BE2C (cell line): Measurements from ENCODE around the gene METTL15.
"Not testable (repeated sequence)": the region's sequence is repeated elsewhere in the genome, so short reads cannot be mapped to it uniquely, and the experiment has no call there.

Experiments used
- DNase-seq: peaks from one replicate; pipeline ENCODE4 v3.0.0-alpha.2; 2020
- H3K27me3 ChIP-seq: fragments of 250-450 bp; sonication (Bioruptor Pico); 2 replicates; pipeline ENCODE4 v1.5.1; 2020; ENCODE audit warnings: mild to moderate bottlenecking
- H3K36me3 ChIP-seq: fragments of 250-450 bp; sonication (Bioruptor Pico); 2 replicates; pipeline ENCODE4 v1.5.1; 2020; ENCODE audit warnings: mild to moderate bottlenecking
- H3K4me1 ChIP-seq: fragments of 250-450 bp; sonication (Bioruptor Pico); 2 replicates; pipeline ENCODE4 v1.5.1; 2020
- H3K4me3 ChIP-seq: 2 replicates; pipeline ENCODE4 v1.5.1; 2011; ENCODE audit warnings: low read depth, low read length
- H3K9me3 ChIP-seq: fragments of 250-450 bp; sonication (Bioruptor Pico); 2 replicates; pipeline ENCODE4 v1.5.1; 2020
- TF ChIP-seq, protein P1 (sequence below): IDR thresholded peaks from 2 replicates; pipeline ENCODE4 v1.5.1; 2012; ENCODE audit warnings: mild to moderate bottlenecking, low read depth, low read length

METTL15 gene

GRCh38 chr11:28168718-28169117 is 60.5 kb downstream of the METTL15 start:
- Histone ChIP-seq H3K4me3 (no peak overlapping the region), H3K36me3 (no peaks in the 10 kb centered on the region), H3K27me3 (no peaks in the 10 kb centered on the region), H3K4me1 (no peaks in the 10 kb centered on the region), H3K9me3 (no peaks in the 10 kb centered on the region)
- no peak for DNase-seq
- TF ChIP-seq, protein P1, sequence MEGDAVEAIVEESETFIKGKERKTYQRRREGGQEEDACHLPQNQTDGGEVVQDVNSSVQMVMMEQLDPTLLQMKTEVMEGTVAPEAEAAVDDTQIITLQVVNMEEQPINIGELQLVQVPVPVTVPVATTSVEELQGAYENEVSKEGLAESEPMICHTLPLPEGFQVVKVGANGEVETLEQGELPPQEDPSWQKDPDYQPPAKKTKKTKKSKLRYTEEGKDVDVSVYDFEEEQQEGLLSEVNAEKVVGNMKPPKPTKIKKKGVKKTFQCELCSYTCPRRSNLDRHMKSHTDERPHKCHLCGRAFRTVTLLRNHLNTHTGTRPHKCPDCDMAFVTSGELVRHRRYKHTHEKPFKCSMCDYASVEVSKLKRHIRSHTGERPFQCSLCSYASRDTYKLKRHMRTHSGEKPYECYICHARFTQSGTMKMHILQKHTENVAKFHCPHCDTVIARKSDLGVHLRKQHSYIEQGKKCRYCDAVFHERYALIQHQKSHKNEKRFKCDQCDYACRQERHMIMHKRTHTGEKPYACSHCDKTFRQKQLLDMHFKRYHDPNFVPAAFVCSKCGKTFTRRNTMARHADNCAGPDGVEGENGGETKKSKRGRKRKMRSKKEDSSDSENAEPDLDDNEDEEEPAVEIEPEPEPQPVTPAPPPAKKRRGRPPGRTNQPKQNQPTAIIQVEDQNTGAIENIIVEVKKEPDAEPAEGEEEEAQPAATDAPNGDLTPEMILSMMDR = no peak

DNA sequence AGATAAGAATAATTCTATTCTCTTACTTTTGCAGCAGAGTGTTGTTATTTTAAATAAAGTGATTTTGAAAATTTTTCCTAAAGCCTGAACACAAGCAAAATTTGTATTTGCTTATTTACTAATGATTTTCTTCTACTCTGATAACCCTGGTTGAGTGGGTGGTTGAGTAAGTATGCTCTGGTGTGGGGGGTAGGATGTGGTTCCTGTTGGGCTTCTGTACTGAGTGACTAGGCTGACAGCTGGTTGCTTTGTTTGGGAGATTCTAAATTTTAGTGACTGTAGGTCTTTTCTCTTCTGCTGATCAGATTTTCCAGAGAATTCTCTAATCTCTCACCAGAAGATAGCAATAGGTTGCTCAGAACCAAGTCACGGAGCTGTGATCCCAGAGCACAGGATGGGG is 61.6 kb downstream of the METTL15 start:
- no peaks in the 10 kb centered on the region for H3K4me1 ChIP-seq
- H3K4me3 ChIP-seq = no peak overlapping the region
- TF ChIP-seq, protein P1 = no peak
- H3K36me3 ChIP-seq = no peaks in the 10 kb centered on the region
- no peaks in the 10 kb centered on the region for H3K9me3 ChIP-seq
- no peaks in the 10 kb centered on the region for H3K27me3 ChIP-seq
- no peak for DNase-seq

DNA sequence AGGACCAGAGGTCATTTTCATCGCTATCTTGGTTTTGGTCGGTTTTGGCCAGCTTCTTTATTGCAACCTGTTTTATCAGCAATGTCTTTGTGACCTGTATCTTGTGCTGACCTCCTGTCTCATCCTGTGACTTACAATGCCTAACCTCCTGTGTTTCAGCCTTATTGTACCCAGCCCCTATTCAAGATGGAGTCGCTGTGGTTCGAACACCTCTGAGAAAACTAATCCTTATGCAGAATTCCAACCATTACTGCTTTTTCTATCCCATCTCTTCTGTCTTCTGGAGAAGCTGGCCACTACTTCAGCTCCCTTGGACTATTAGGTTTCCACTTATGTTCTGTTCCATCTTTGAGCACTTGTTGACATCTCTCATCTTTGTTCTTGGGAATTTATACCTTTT is 62.6 kb downstream of the METTL15 start:
- DNase-seq = no peak
- no peaks in the 10 kb centered on the region for H3K36me3 ChIP-seq
- TF ChIP-seq, protein P1 = no peak

DNA sequence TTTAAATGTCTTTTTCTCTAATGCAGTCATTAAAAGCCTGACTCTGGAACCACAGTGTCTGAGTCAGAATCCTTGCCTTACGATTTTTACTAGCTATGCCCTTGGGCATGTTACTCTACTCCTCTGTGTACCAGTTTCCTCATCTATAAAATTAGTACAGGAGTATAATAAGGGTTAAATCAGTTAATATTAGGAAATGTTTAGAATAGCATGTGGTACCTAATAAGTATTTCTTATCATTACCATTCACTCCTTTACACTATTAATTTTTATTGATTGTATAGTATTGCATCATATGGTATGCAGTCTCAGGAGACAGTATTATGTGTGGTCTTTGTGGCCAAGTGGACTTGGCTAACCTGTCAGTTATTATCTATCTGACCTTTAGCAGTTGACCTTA is 68.2 kb downstream of the METTL15 start:
- DNase-seq = no peak
- no peak overlapping the region for H3K4me3 ChIP-seq
- TF ChIP-seq, protein P1 = no peak
- no peaks in the 10 kb centered on the region for H3K27me3 ChIP-seq
- no peaks in the 10 kb centered on the region for H3K36me3 ChIP-seq
- H3K4me1 ChIP-seq = no peaks in the 10 kb centered on the region
- no peaks in the 10 kb centered on the region for H3K9me3 ChIP-seq

More for the DNA sequence above, 62.6 kb downstream of the METTL15 start:
- Histone ChIP-seq H3K27me3 (no peaks in the 10 kb centered on the region), H3K9me3 (no peaks in the 10 kb centered on the region), H3K4me1 (no peaks in the 10 kb centered on the region), H3K4me3 (no peak overlapping the region)

DNA sequence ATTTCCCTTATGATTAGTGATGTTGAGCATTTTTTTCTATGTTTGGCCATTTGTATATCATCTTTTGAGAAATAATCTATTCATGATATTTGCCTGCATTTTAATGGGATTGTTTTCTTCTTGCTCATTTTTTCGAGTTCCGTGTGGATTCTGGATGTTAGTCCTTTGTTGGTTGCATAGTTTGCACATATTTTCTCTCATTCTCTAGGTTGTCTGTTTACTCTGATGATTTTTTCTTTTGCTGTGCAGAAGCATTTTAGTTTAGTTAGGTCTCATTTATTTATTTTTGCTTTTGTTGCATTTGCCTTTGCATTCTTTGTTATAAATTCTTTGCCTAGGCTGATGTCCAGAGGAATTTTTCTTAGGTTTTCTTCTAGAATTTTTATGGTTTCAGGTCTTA is 87.3 kb downstream of the METTL15 start:
- H3K9me3 ChIP-seq = no peaks in the 10 kb centered on the region
- H3K36me3 ChIP-seq = no peaks in the 10 kb centered on the region
- no peaks in the 10 kb centered on the region for H3K27me3 ChIP-seq
- TF ChIP-seq, protein P1 = no peak
- no peaks in the 10 kb centered on the region for H3K4me1 ChIP-seq
- no peak overlapping the region for H3K4me3 ChIP-seq
- DNase-seq = no peak

DNA sequence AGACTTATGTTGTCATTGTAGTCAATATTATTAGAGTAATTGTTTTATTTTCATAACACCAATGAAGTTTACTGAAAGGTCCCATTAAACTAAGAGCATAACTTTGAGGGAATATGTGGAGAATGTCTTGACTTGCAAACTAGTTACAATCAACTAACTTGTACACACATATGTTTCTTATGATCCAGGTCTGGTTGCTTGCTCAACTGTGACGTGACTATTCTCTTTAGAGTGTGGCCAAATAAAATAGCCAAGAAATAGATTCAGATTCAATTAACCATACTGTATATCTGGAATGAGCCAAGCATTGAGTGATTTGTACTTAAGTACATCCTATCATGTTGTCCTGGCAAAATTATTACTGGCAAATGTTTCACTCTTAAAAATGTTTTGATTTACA is 101.7 kb downstream of the METTL15 start:
- Histone ChIP-seq H3K27me3 (no peaks in the 10 kb centered on the region), H3K9me3 (no peaks in the 10 kb centered on the region), H3K36me3 (no peaks in the 10 kb centered on the region), H3K4me3 (no peak overlapping the region), H3K4me1 (no peaks in the 10 kb centered on the region)
- DNase-seq = no peak
- TF ChIP-seq, protein P1 = no peak

GRCh38 chr11:28222063-28222462 is 113.9 kb downstream of the METTL15 start:
- H3K9me3 ChIP-seq, H3K4me1 ChIP-seq, H3K4me3 ChIP-seq, H3K36me3 ChIP-seq, H3K27me3 ChIP-seq, DNase-seq: not testable (repeated sequence)
